NCI-H1417 (cell line): Measurements from ENCODE around the gene CCDC70.

Experiments
- DNase-seq, 3 experiments: peaks; one replicate each; lab custom pipeline; 2025; lab: John Stamatoyannopoulos, UW

Gene CCDC70

GRCh38 chr13:51829568-51829899 lies 32.2 kb upstream of the CCDC70 start:
- DNase-seq, result peak in 2 of 3 experiments; percentile 15 to 34

DNA sequence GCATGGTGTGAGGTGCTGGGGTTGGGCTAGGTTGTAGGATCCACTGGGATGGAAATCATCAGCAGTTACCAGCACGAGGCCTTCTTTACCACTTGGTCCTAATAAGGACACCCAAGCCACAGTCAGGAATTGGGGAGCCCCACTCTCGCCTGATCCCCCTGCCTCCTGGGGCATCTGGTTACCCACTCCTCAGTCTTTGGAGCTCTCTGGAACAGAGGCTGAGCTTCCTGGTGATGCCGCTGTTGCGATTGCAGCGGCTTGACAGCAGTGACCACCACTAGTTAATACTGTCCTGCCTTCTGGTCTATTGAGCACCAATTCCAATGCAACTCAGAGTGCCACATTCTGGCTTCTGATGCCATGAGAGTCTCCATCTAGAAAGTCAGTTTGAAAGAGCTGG lies 30.2 kb upstream of the CCDC70 start:
- no peak for DNase-seq

DNA sequence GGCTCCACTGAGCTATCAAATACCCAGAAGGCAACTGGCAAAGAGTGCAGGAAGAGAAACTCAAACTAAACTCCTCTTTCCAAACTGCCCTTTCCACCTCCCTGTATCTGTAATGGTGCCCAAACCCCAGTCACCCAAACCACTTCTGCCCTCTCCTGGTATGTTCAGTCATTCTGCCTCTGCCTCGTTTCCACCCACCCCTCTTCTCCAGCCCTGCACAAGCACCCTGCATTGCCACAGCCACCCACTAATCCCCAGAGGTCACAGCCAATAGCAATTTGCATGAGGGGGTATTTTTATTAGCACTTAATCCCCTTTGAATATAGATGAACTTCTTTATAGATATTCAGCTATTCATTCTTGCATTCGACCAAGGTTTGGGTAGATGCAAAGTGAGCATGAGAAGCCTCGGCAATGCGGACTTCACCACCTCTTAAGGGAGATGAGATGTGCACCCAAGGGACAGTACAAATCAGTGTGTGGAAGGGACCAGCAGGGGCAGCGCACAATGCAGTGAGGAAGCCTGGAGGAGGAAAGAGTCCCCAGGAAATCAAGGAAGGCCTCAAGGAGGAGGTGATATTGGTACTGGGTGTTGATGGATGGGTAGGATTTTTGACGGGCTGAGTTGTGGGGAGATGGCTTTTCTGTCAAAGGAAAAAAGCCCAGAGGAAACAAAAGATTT lies 29.2 kb upstream of the CCDC70 start:
- DNase-seq, result peak in 1 of 3 experiments; percentile 27

DNA sequence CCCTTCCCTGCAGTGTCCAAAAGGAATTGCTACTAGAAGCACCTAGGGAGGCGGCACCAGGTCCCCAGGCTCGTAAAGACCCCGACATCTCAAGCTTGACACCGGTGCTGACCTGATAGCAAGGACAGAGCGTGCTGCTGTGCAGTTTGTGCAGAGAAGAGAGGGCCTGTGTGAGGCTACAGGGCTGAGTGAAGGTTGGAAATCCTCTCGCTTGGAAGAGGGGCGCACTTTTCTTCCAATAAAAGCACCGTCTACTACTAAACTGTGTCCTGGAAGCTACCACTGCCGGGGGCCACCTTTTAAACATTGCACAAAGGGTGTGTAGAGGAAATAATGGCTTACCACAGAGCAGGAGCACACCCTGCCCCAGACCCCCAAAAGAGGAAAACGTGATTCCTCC lies 27.8 kb upstream of the CCDC70 start:
- no peak for DNase-seq

GRCh38 chr13:51834581-51835171 lies 27.1 kb upstream of the CCDC70 start:
- no peak for DNase-seq

- DNase-seq, result no peak
Observed at GRCh38 chr13:51837016-51837415, 24.8 kb upstream of the CCDC70 start.

DNA sequence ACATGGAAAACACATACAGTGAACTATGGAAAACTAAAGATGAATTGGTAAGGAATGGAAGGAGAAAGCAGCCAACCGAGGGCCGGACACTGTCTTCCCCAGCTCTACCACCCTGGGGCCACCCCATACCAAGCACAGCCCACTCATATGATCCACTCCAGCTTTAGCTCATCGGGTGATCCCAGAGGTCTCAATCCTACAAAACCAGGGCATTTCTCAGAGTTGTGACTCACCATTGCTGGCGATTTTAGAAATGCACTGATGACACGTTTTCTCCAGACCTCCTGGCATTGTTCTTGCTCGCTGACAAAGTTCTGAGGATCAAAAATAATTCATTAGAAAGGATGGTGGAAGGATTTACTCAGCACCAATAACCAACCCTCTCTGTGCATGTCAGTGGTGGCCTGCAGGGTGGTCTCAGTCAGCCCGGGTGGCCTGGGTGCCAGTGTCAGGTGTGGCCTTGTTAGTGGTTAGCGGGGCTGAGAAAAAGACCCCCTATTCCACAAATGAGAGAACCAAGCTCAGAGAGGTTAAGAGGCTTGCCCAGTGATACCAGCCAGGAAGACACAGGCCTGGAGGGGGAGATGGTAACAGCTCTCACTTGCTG lies 23.4 kb upstream of the CCDC70 start:
- no peak for DNase-seq

DNA sequence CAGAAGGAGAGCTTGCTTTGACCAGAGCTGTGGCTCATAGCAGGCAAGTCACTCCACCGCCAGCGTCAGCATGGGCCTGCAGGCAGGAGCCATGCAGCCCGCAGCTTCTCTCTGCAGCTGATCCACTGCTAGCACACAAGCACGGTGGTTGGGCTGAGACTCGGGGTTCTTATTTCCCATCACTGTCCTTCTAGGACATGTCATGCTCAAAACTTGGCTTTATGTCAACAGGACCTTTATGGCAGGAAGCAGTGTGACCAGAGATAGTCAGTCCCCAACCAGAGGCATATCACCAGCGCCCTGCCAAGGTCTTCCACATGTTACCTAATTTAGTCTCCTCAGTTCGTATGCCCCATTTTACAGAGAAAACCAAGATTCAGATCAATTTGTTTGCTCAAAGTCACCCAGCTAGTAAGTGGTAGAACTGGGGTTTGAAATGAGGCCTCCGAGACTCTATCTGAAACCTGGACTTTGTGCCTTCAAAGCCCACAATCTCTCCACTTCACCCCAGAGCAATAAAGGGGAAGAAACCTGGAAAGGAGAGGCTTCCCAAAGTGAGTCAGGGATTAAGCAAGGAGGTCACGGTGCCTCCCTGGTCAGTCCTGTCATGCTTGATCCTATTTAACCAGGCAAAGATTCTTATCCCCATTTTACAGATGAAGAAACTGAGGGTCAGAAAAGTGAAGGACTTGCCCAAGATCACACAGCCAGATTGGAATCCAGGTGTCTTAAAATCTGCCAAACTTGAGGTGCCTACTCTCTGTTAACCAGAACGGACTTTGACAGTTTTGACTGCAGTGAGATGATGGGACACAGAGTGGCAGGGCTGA lies 21.8 kb upstream of the CCDC70 start:
- no peak for DNase-seq

DNA sequence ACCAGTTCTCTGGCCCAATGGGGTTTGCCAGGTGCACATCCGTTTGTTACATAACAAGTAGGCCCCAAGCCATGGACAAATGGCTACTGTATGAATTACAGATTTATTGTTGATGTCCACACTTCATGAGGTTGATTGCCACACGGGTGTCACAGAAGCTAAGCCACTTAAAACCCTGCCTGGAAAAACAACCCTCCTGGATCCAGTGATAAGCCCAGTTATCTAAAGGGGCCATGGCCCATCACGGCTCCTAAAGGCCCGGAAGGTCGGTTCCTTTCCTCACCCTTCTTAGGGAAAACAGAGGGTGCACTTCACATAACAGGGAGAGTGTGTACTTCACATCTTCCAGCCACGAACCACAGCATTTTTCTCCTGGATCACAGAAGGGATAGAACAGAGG lies 20.9 kb upstream of the CCDC70 start:
- no peak for DNase-seq

GRCh38 chr13:51841732-51842131 lies 20.0 kb upstream of the CCDC70 start:
- DNase-seq, result no peak

DNA sequence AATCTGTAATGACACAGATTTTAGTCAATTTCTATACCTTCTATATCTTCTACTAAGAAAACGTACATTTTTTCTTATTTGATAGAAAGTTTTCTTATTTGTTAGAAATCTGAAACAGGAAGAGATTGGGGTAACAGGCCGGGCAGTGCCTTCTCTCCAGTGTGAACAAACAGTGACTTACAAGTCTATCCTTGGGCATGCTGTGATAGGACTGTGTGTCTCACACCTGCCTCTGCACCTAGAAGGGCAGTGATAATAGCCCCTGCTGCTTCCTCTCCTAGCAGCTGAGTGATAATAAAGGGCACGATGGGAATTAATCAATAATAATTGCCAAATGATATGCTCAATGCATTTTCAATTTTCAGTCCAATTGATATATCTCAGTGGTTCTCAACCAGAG lies 18.2 kb upstream of the CCDC70 start:
- DNase-seq, result peak in 2 of 3 experiments; percentile 20 to 45

- peak; percentile 33 to 65 (median 45) for DNase-seq
Observed at GRCh38 chr13:51844862-51845573, 16.8 kb upstream of the CCDC70 start, which contains the start of gene TMEM272. Gene TMEM272 (minus strand): TSS chr13:51845177. CDS start chr13:51838530, 6,647 bp downstream.

GRCh38 chr13:51845574-51846318 lies 16.0 kb upstream of the CCDC70 start:
- no peak for DNase-seq

- no peak for DNase-seq
Observed at GRCh38 chr13:51846756-51847155, 15.0 kb upstream of the CCDC70 start.

GRCh38 chr13:51848674-51849073 lies 13.1 kb upstream of the CCDC70 start:
- no peak for DNase-seq

DNA sequence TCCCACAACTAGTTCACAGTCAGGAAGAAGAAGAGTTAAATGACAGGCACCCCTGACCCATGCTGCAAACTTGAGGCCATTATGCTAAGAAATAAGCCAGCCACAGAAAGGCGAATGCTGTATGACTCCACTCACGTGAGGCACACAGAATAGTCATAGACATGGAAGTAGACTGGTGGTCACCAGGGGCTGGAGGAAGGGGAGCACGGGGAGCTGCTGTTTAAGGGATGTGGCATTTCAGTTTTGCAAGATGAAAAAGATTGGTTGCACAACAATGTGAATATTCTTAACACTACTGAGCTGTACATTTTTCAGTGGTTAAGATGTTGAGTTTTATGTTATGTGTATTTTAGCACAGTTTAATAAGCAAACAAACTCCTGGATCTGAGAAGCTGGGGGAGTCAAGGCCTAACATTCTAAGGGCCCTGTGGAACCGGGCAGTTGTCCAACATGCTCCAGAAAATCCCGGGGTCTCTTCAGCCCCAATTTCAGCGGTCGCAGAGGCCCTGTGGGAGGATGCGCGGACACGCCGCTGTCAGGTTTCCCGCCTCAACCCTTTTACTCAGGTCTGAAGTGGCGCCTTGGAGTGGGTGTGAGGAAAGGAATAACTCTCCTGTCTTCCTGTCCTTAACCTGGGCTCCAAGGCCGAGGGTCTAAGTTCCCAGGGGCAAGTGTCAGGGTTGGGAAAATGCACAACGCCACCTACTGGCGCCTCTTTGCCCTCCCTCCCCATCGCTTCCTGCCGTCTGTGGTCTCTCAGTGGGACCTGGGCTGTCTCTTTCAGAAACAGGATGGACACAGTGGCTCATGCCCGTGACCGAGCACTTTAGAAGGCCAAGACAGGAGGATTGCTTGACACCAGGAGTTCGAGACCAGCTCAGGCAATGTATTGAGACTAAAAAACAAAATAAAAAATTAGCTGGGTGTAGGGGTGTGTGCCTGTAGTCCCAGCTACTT lies 12.3 kb upstream of the CCDC70 start:
- peak in 1 of 3 experiments; percentile 26 for DNase-seq

DNA sequence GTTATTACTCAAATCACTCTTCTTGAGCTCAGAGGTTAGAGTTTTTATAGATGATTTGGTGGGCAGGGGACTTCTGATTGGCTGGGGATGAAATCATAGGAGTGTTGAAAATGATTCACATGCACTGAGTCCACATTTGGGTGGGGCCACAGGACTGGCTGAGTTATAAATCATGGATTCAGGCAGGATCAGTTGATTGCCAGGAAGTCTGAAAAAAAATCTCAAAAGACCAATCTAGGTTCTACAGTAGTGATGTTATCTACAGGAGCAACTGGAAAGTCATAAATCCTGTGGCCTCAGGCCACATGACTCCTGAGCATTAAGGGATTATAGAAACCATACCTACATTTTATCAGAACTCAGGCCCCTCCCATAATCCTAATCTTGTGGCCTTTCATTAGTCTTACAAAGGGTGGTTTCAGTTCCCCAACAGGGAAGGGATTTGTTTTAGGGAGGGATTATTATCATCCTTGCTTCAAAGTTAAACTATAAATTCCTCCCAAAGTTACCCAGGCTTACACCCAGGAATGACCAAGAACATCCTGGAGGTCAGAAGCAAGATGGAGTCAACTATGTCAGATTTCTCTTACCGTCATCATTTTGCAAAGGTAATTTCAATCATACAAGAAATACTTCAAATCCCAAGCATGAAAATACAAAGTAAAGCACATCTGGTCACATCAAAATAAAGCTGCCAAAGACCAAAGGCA lies 5.6 kb upstream of the CCDC70 start:
- DNase-seq, result no peak

DNA sequence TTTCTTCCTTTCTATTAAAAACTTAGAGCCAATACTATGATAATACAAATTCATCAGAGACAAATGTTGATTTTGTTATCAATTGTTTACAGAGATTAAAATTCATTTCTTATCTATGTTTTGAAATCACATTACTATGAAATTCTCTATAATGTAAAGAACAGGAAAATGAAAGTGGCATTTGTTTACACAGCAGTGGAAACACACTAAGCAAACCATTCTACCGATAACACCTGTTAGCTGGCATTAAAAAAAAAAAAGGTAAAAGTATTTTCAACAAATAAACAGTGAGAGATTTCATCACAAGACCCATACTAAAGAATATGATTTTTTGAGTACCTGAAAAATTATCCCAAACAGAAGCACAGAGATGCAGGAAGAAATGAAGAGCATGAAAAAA lies 4.8 kb upstream of the CCDC70 start:
- DNase-seq, result peak in 1 of 3 experiments; percentile 56
